Measurements from ENCODE around the gene HHLA2. TPM values are rescaled to one million over a fixed set of nuclear protein-coding genes. Genes with fewer than 3 reads are reported as not detected.
"Not testable (repeated sequence)": the region's sequence is repeated elsewhere in the genome, so short reads cannot be mapped to it uniquely, and the experiment has no call there.

The HHLA2 gene
- total RNA-seq, 6 experiments from 2014 or later, result not detected

GRCh38 chr3:108285176-108285575 is 11.2 kb upstream of the HHLA2 start:
- H3K27me3 Mint-ChIP-seq (ENCODE audit: insufficient read depth), result peaks cover 4% of the 10 kb centered on the region
- H3K4me3 Mint-ChIP-seq, result no peak overlapping the region
- no peaks in the 10 kb centered on the region for H3K36me3 Mint-ChIP-seq (ENCODE audit: low read depth)
- no peak overlapping the region for H3K27ac Mint-ChIP-seq
- no peaks in the 10 kb centered on the region for H3K4me1 Mint-ChIP-seq (ENCODE audit: low read depth)
- no peak for DNase-seq
- H3K9me3 Mint-ChIP-seq, result no peaks in the 10 kb centered on the region
- no peak for TF ChIP-seq CTCF (IDR thresholded peaks at IDR 0.05)

- TF ChIP-seq CTCF (IDR thresholded peaks at IDR 0.05), result no peak
- Mint-ChIP-seq H3K4me1 (ENCODE audit: low read depth) (no peaks in the 10 kb centered on the region), H3K36me3 (ENCODE audit: low read depth) (no peaks in the 10 kb centered on the region)
These were observed 9.2 kb upstream of the HHLA2 start for GRCh38 chr3:108287146-108287545.

GRCh38 chr3:108288193-108288592 is 8.2 kb upstream of the HHLA2 start:
- H3K36me3 Mint-ChIP-seq (ENCODE audit: low read depth); H3K9me3 Mint-ChIP-seq; H3K4me1 Mint-ChIP-seq (ENCODE audit: low read depth); DNase-seq; H3K27me3 Mint-ChIP-seq (ENCODE audit: insufficient read depth); H3K4me3 Mint-ChIP-seq; H3K27ac Mint-ChIP-seq: not testable (repeated sequence)

More at GRCh38 chr3:108287146-108287545, 9.2 kb upstream of the HHLA2 start:
- no peak overlapping the region for H3K4me3 Mint-ChIP-seq
- DNase-seq, result no peak
- no peak overlapping the region for H3K27ac Mint-ChIP-seq
- H3K9me3 Mint-ChIP-seq, result no peaks in the 10 kb centered on the region
- peaks cover 3% of the 10 kb centered on the region for H3K27me3 Mint-ChIP-seq (ENCODE audit: insufficient read depth)

DNA sequence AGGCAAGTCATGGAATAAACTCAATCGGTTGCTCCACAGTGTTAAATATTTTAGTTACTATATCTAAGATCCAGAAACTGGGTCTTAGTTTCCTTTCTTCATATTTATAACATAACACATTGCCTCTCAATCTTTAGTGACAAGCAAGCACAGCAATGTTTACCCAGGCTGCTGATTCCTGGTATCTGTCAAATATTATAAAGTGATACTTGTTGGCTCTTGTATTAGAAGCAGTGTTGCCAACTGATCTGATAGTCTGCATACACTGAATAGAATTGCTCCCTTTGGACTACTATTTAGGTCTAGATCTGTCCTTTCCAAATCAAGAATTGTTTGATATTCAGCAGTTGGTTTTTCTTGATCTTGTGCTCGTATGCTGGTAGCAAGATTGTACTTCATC is 7.2 kb upstream of the HHLA2 start:
- no peak overlapping the region for H3K4me3 Mint-ChIP-seq
- no peaks in the 10 kb centered on the region for H3K36me3 Mint-ChIP-seq (ENCODE audit: low read depth)
- peaks cover 3% of the 10 kb centered on the region; the same call in 1 of the 2 replicates for H3K27me3 Mint-ChIP-seq (ENCODE audit: insufficient read depth)
- H3K4me1 Mint-ChIP-seq (ENCODE audit: low read depth), result no peaks in the 10 kb centered on the region
- no peak for TF ChIP-seq CTCF (IDR thresholded peaks at IDR 0.05)
- no peak overlapping the region for H3K27ac Mint-ChIP-seq
- DNase-seq, result no peak
- H3K9me3 Mint-ChIP-seq, result no peaks in the 10 kb centered on the region

DNA sequence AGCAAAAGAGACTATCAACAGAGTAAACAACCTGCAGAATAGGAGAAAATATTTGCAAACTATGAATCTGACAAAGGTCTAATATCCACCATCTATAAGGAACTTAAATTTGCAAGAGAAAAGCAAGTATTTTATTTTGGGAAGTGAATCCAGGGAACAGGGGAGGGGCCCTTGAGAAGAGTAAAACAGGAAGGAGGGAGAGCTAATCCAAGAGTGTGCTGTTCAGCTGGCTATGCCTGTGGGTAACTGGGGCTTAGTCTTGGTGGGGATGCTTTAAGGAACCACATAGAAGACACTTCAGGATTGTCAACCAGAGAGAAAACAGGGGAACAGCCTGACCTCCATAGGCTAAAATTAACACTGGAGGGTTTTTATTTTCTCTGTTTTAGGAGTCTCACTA is 3.9 kb upstream of the HHLA2 start:
- no peak overlapping the region for H3K27ac Mint-ChIP-seq
- TF ChIP-seq CTCF (IDR thresholded peaks at IDR 0.05), result no peak
- 0 out of 2 replicates have a peak, but pooled peaks cover 3% of the 10 kb centered on the region for H3K27me3 Mint-ChIP-seq (ENCODE audit: insufficient read depth)
- no peak for DNase-seq
- no peaks in the 10 kb centered on the region for H3K9me3 Mint-ChIP-seq
- H3K36me3 Mint-ChIP-seq (ENCODE audit: low read depth), result no peaks in the 10 kb centered on the region
- no peak overlapping the region for H3K4me3 Mint-ChIP-seq
- H3K4me1 Mint-ChIP-seq (ENCODE audit: low read depth), result no peaks in the 10 kb centered on the region

DNA sequence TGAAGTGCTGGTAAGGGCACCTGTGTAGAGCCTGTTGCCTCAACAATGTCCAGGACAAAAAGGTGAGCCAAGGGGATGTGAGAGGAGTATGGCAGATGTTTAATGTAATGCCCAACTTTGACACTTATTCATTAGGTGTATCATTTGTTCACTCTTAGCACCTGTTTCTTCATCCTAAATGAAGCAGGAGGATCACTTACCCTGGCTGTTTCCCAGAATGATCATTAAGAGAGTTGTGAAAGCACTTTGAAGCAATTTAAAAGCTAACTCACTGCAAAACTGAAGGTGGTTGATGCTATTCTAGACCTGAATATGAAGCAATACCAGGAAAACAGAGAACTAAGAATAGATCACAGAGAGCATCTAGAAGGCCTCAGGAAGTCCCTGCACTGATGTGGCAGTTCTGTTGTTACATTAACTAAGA is 3.4 kb upstream of the HHLA2 start:
- H3K27ac Mint-ChIP-seq, result no peak overlapping the region
- no peaks in the 10 kb centered on the region for H3K9me3 Mint-ChIP-seq
- no peaks in the 10 kb centered on the region for H3K36me3 Mint-ChIP-seq (ENCODE audit: low read depth)
- no peak for TF ChIP-seq CTCF (IDR thresholded peaks at IDR 0.05)
- 0 out of 2 replicates have a peak, but pooled peaks cover 3% of the 10 kb centered on the region for H3K27me3 Mint-ChIP-seq (ENCODE audit: insufficient read depth)
- no peak overlapping the region for H3K4me3 Mint-ChIP-seq
- H3K4me1 Mint-ChIP-seq (ENCODE audit: low read depth), result no peaks in the 10 kb centered on the region
- no peak for DNase-seq
